HEK293 (cell line): ENCODE data around the gene KDM3B.
A peak's percentile ranks its signal among the peaks of the same experiment; 100 is the strongest.

Experiments used
- CTCF ChIA-PET: fragments of 350-600 bp; formaldehyde crosslinking; extraction: SDS; loops from one replicate; lab custom pipeline; 2021; ENCODE audit warnings: antibody characterized with exemption; lab: Yijun Ruan, JAX
- POLR2A ChIA-PET: fragments of 300-600 bp; formaldehyde crosslinking; extraction: SDS; loops from one replicate; lab custom pipeline; 2020; ENCODE audit warnings: antibody characterized with exemption, inconsistent platforms; lab: Yijun Ruan, JAX
- H3K27ac ChIP-seq: fragments of 200-500 bp; sonication (Bioruptor generic); 2 replicates; pipeline ENCODE4 v1.5.1; 2014; ENCODE audit warnings: low read depth, low read length, control low read depth, inconsistent platforms; ENCODE audit errors: extremely low read depth
- H3K36me3 ChIP-seq, 2 experiments: fragments of 200-500 bp in 1 of 2; sonication (Bioruptor generic) in 1 of 2; 1 replicate in 1 of 2; 2 replicates in 1 of 2; pipeline ENCODE4 v1.5.1; 2014 to 2017; ENCODE audit warnings: inconsistent platforms in 2 of 2, low read length in 2 of 2; ENCODE audit not compliant: control insufficient read depth in 2 of 2, insufficient read depth in 1 of 2
- H3K4me1 ChIP-seq: fragments of 200-500 bp; sonication (Bioruptor generic); 2 replicates; pipeline ENCODE4 v1.5.1; 2014; ENCODE audit warnings: mild to moderate bottlenecking, low read length, inconsistent platforms; ENCODE audit not compliant: control insufficient read depth, insufficient read depth
- H3K4me3 ChIP-seq: 2 replicates; pipeline ENCODE4 v1.5.1; 2011; ENCODE audit warnings: low read depth, mild to moderate bottlenecking, control low read depth, low read length, moderate library complexity
- H3K9me3 ChIP-seq: fragments of 200-500 bp; sonication (Bioruptor generic); 2 replicates; pipeline ENCODE4 v1.5.1; 2014; ENCODE audit warnings: low read depth, low read length, inconsistent platforms; ENCODE audit not compliant: control insufficient read depth, insufficient read depth
- INSM2 ChIP-seq: fragments of 450-650 bp; formaldehyde crosslinking; IDR thresholded peaks from 2 replicates; pipeline ENCODE4 v1.5.1; 2016; ENCODE audit warnings: missing biosample characterization, missing genetic modification characterization
- KLF7 ChIP-seq: fragments of 450-650 bp; formaldehyde crosslinking; IDR thresholded peaks from 2 replicates; pipeline ENCODE4 v1.5.1; 2016; ENCODE audit warnings: missing biosample characterization, missing genetic modification characterization, borderline replicate concordance
- MZF1 ChIP-seq: fragments of 450-650 bp; formaldehyde crosslinking; IDR thresholded peaks from 2 replicates; pipeline ENCODE4 v1.5.1; 2017; ENCODE audit warnings: missing biosample characterization, missing genetic modification characterization, borderline replicate concordance
- PRDM6 ChIP-seq: fragments of 450-650 bp; formaldehyde crosslinking; IDR thresholded peaks from 2 replicates; pipeline ENCODE4 v1.5.1; 2017; ENCODE audit warnings: missing biosample characterization, missing genetic modification characterization
- SCRT1 ChIP-seq: fragments of 450-650 bp; formaldehyde crosslinking; IDR thresholded peaks from 2 replicates; pipeline ENCODE4 v1.5.1; 2016; ENCODE audit warnings: missing biosample characterization, missing genetic modification characterization, borderline replicate concordance
- SCRT2 ChIP-seq: fragments of 450-650 bp; formaldehyde crosslinking; IDR thresholded peaks from 2 replicates; pipeline ENCODE4 v1.5.1; 2016; ENCODE audit warnings: missing biosample characterization, missing genetic modification characterization
- WT1 ChIP-seq: fragments of 450-650 bp; formaldehyde crosslinking; IDR thresholded peaks from 2 replicates; pipeline ENCODE4 v1.5.1; 2016; ENCODE audit warnings: missing biosample characterization, missing genetic modification characterization
- ZBTB17 ChIP-seq: fragments of 450-650 bp; formaldehyde crosslinking; IDR thresholded peaks from 2 replicates; pipeline ENCODE4 v1.5.1; 2016; ENCODE audit warnings: missing biosample characterization, missing genetic modification characterization
- ZBTB20 ChIP-seq: fragments of 450-650 bp; formaldehyde crosslinking; IDR thresholded peaks from 2 replicates; pipeline ENCODE4 v1.5.1; 2016; ENCODE audit warnings: missing biosample characterization, missing genetic modification characterization
- ZBTB44 ChIP-seq: fragments of 450-650 bp; IDR thresholded peaks from 2 replicates; pipeline ENCODE4 v1.5.1; 2018; ENCODE audit warnings: missing biosample characterization, mild to moderate bottlenecking, missing genetic modification characterization
- ZNF10 ChIP-seq: fragments of 450-650 bp; formaldehyde crosslinking; IDR thresholded peaks from 2 replicates; pipeline ENCODE4 v1.5.1; 2017; ENCODE audit warnings: missing biosample characterization, missing genetic modification characterization
- ZNF157 ChIP-seq: fragments of 450-650 bp; formaldehyde crosslinking; IDR thresholded peaks from 2 replicates; pipeline ENCODE4 v1.5.1; 2016; ENCODE audit warnings: missing biosample characterization, missing genetic modification characterization
- ZNF341 ChIP-seq: fragments of 450-650 bp; formaldehyde crosslinking; IDR thresholded peaks from 2 replicates; pipeline ENCODE4; 2016; ENCODE audit warnings: low read depth, missing biosample characterization, missing genetic modification characterization
- ZNF473 ChIP-seq: fragments of 450-650 bp; formaldehyde crosslinking; IDR thresholded peaks from 2 replicates; pipeline ENCODE4 v1.5.1; 2017; ENCODE audit warnings: missing biosample characterization, missing genetic modification characterization
- ZNF596 ChIP-seq: fragments of 450-650 bp; IDR thresholded peaks from 2 replicates; pipeline ENCODE4 v1.5.0; 2018; ENCODE audit warnings: missing biosample characterization, mild to moderate bottlenecking, missing genetic modification characterization, moderate library complexity
- ZNF639 ChIP-seq: fragments of 450-650 bp; formaldehyde crosslinking; IDR thresholded peaks from 2 replicates; pipeline ENCODE4 v1.5.1; 2016; ENCODE audit warnings: missing biosample characterization, missing genetic modification characterization
- ZNF701 ChIP-seq: fragments of 450-650 bp; formaldehyde crosslinking; IDR thresholded peaks from 2 replicates; pipeline ENCODE4 v1.5.1; 2016; ENCODE audit warnings: missing biosample characterization, missing genetic modification characterization
- ZNF747 ChIP-seq: fragments of 450-650 bp; formaldehyde crosslinking; IDR thresholded peaks from 2 replicates; pipeline ENCODE4 v1.5.1; 2016; ENCODE audit warnings: missing biosample characterization, missing genetic modification characterization
- ZSCAN18 ChIP-seq: fragments of 450-650 bp; formaldehyde crosslinking; IDR thresholded peaks from 2 replicates; pipeline ENCODE4 v1.5.1; 2016; ENCODE audit warnings: missing biosample characterization, missing genetic modification characterization

Gene KDM3B

GRCh38 chr5:138366632-138367382 is 14.3 kb downstream of the KDM3B start:
- CTCF ChIA-PET = interaction anchor here (1.1 to 7.6 kb wide), 2 partner anchors 14 to 137 kb away, joined by 3 to 94 read pairs; partner anchors contain the start of gene KDM3B
- no peaks in the 10 kb centered on the region for H3K9me3 ChIP-seq
- H3K36me3 ChIP-seq = peaks cover 0 to 4% of the 10 kb centered on the region in 2 experiments; a peak in 1 of 3 replicates

More at GRCh38 chr5:138366632-138367382, 14.3 kb downstream of the KDM3B start:
- TF ChIP-seq ZNF596 (tag by site-specific recombination) = no peak
- no peak for TF ChIP-seq ZBTB44 (tag by site-specific recombination)
- TF ChIP-seq SCRT2 (tag by site-specific recombination) = peak; percentile 89
- TF ChIP-seq ZNF157 (tag by site-specific recombination) = no peak
- peak; percentile 59 for TF ChIP-seq PRDM6
- no peak for TF ChIP-seq ZNF341 (tag by site-specific recombination)
- no peak for TF ChIP-seq ZSCAN18
- no peak for TF ChIP-seq KLF7 (tag by site-specific recombination)
- no peak for TF ChIP-seq ZNF473
- TF ChIP-seq INSM2 (tag by site-specific recombination) = no peak
- TF ChIP-seq ZNF747 (tag by site-specific recombination) = no peak
- no peak for TF ChIP-seq ZNF639 (tag by site-specific recombination)
- TF ChIP-seq WT1 (tag by site-specific recombination) = peak; percentile 85
- no peak for TF ChIP-seq ZBTB20 (tag by site-specific recombination)
- TF ChIP-seq ZNF701 (tag by site-specific recombination) = no peak
- no peak for TF ChIP-seq SCRT1
- TF ChIP-seq ZBTB17 (tag by site-specific recombination) = no peak
- no peak for TF ChIP-seq MZF1 (tag by site-specific recombination)
- TF ChIP-seq ZNF10 (tag by site-specific recombination) = no peak
- TF ChIP-seq, all 188 proteins: peak for 3
- peaks cover 22% of the 10 kb centered on the region for H3K4me1 ChIP-seq
- H3K27ac ChIP-seq = no peak overlapping the region
- POLR2A ChIA-PET = no interaction called here
- H3K4me3 ChIP-seq = no peak overlapping the region
